Esophagus squamous epithelium (tissue), 4 donors: ENCODE measurements around the gene MUL1.

ENCODE experiments used
- POLR2A ChIP-seq, 4 donors: fragments of 450-650 bp; IDR thresholded peaks; one replicate each; pipeline ENCODE4 v1.6.1; 2017; ENCODE audit warnings: antibody characterized with exemption in 4 of 4, mild to moderate bottlenecking in 4 of 4, moderate library complexity in 3 of 4
- TF ChIP-seq, protein P1 (sequence below), 6 experiments: fragments of 450-650 bp in 4 of 6; fragments of 200-600 bp in 2 of 6; sonication (generic) in 2 of 6; IDR thresholded peaks; one replicate each; pipeline ENCODE4 v1.5.1; 2016 to 2019; ENCODE audit warnings: antibody characterized with exemption in 6 of 6, mild to moderate bottlenecking in 4 of 6, moderate library complexity in 4 of 6

DNA sequence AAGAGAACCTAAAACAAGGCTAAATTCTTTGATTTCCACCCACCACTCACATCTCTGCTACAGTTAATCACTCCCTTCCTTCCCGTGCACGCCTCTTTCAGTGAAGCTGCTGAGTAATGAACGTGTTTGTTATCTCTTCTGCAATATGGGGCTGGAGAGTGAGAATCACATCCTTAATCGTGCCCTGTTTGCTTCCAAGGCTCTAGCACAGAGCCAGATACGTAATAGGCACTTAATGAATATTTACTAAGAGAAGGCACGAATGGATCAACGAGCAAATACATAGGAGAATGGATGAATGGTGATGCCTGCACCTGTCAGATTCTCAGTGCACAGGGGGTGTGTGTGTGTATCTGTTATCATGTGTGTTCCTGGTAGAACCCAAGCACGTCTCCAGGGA, 22.4 kb upstream of the MUL1 start:
- TF ChIP-seq, protein P1, sequence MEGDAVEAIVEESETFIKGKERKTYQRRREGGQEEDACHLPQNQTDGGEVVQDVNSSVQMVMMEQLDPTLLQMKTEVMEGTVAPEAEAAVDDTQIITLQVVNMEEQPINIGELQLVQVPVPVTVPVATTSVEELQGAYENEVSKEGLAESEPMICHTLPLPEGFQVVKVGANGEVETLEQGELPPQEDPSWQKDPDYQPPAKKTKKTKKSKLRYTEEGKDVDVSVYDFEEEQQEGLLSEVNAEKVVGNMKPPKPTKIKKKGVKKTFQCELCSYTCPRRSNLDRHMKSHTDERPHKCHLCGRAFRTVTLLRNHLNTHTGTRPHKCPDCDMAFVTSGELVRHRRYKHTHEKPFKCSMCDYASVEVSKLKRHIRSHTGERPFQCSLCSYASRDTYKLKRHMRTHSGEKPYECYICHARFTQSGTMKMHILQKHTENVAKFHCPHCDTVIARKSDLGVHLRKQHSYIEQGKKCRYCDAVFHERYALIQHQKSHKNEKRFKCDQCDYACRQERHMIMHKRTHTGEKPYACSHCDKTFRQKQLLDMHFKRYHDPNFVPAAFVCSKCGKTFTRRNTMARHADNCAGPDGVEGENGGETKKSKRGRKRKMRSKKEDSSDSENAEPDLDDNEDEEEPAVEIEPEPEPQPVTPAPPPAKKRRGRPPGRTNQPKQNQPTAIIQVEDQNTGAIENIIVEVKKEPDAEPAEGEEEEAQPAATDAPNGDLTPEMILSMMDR (IDR thresholded peaks at IDR 0.05) = no peak
- TF ChIP-seq POLR2A (IDR thresholded peaks at IDR 0.05) = no peak
